Stimulated activated CD4-positive, alpha-beta T cell treated with anti-CD3 and anti-CD28 coated beads, Interleukin-4, amount 100 ng/mL, for 1 hour (primary cell): ENCODE data around the gene ARHGEF4.

Experiments used
- DNase-seq: peaks from one replicate; pipeline ENCODE4 v3.0.0-alpha.2; 2020

The ARHGEF4 gene

DNA sequence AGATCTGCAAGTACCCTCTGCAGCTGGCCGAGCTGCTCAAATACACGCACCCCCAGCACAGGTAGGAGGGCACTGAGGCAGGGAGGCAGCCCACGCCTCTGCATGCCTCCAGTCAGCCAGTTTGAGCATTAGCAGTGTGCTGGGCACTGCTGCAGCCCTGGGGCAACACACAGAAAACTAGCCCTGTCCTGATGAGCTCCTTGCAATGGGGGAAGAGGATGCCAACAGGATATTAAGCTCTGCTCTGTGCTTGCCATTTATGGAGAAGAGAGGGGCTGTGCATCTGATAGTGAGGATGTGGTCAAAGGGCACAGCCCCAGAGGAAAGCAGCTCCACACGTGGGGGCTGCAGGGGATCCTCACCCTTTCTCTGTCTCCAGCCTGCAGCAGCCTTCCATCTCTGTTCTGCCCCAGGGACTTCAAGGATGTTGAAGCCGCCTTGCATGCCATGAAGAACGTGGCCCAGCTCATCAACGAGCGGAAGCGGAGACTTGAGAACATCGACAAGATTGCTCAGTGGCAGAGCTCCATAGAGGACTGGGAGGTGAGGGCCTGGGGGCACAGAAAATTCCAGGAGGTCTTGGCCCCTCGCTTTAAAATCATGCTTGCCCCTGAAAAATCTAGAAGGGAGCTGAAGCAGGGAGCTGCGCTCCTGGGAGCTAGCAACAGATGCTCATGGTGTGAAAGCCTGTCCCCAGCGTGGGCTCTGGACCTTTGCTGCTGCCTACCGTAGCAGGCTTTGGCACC, 204.9 kb downstream of the ARHGEF4 start:
- no peak for DNase-seq

DNA sequence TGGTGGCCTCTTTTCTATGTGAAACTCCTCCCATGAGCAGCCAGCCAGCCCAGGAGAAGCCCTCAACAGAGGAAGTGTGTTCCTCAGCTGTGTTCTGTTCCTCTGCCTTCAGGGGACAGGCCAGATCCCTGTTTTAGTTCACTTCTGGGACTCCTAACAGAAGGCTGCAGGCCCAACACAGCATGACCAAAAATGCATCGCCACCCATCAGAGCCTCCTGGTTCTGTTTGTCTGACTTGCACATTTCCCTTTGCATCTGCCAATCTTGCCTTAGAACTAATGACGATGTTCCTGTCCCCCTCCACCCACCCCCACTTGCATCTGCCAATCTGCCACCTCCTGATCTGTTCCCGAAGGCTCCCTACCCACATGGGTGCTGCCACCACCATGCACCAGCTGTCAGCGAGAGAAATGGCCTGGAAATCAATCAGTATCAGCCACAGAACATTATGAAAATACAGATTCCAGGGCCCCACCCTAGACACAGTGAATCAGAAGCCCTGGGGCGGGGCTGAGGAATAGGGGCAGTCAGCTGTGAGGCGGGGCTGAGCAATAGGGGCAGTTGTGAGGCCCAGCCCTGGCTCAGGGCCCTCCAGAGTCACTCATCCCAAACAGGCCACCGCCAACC, 205.5 kb downstream of the ARHGEF4 start:
- no peak for DNase-seq

DNA sequence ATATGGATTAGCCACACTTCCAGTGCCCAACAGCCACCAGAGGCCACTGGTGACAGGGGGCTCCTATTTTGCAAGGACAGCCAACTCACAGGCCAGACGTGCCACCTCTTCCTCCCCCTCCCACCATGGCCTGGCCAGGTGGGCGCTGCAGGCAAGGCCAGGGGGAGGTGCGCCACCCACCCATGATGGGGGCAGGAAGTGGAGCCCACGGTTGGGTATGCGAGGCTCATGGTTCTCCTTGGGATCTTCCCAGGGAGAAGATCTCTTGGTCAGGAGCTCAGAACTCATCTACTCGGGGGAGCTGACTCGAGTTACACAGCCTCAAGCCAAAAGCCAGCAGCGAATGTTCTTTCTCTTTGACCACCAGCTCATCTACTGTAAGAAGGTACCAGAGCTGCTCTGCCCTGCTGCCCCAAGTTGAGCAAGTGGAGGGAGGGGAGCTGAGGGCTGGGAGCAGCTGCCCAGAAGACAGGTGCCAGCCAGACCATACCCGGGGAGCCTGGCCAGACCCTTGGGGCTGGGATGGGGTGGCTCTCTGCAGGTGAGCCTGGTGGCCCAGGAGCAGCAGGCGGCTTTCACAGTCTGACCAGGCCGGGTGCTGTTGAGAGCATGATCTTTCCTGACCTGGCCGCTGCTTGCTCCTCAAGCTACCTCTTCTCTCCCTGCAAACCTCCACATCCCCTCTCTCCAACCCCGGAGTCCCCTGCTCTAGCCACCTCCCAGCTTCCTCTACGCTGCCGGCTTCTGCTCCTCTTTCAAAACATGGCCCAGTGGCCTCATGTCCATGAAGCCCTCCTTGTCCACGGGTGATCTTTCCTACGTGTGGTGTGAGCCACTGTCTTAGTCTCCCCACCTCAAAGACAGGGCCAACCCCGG, 206.7 kb downstream of the ARHGEF4 start:
- DNase-seq = no peak

DNA sequence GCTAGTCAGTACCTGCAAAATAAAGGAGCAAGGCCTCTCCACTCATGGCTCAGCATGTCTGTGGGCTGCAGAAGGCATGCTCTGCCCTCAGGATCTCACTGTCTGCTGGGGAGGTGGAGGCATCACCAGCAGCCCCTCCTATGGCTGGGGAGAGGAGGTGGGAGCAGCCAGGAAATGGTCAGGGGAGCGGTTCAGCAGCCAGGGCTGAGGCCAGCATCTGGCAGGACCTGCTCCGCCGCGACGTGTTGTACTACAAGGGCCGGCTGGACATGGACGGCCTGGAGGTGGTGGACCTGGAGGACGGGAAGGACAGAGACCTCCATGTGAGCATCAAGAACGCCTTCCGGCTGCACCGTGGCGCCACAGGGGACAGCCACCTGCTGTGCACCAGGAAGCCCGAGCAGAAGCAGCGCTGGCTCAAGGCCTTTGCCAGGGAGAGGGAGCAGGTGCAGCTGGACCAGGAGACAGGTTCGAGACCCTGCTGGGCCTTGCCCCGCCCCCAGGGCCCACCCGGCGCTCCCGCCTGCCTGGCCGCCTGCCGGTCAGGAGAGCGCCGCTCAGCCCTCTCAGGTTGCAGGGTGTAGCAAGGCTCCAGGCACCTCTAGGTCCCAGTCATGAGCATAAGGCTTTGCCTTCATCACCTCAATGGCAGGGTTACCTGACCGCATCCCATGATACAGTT, 207.5 kb downstream of the ARHGEF4 start:
- no peak for DNase-seq

DNA sequence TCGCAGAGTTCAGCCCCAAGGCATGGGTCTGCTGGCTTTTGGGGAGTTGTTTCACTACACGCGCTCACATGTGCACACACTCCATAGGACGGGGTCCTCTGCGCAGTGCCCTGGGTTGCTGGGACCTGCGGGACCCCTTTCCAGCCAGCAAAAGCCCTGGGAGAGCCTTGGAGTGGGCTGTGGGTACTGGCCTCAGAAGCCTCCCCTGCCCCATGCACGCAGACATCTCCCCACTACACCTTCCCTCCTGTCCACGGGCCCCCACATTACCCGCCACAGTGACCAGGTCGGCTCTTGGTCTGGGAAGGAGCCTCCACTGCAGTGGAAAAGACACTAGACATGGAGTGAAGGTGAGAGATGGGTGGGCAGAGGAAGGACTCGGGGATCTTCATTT, 208.0 kb downstream of the ARHGEF4 start:
- DNase-seq = no peak

DNA sequence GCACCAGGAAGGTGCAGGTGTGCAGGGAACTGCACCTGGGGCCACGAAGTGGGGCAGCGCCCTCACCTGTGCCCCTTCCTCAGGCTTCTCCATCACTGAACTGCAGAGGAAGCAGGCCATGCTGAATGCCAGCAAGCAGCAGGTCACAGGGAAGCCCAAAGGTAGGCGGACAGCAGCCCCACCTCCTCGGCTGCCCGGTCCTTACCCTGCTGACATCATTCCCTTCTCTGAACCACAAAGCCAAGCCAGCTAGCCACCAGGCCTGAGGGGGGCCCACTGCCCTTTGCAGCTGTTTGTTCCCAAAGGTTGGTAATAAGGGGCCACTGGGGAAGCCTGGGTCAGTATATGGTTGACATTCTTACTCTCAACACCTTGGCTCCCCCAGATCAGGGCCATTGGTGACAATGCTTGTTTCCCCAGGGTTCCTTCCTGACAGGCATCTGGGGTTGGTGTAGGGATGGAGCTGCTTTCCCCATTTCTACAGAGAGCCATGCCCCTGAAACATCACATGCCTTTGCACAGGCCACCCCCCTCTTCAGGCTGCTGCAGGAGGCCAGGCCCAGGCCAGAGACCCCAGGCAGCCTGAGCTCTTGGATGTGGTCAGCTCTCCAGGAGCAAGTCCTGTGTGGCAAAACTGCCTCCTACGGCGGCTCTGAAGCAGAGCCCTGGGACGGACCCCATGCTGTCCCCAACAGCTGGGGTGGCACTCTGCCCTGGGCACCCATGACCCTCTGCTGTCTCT, 208.7 kb downstream of the ARHGEF4 start:
- no peak for DNase-seq

DNA sequence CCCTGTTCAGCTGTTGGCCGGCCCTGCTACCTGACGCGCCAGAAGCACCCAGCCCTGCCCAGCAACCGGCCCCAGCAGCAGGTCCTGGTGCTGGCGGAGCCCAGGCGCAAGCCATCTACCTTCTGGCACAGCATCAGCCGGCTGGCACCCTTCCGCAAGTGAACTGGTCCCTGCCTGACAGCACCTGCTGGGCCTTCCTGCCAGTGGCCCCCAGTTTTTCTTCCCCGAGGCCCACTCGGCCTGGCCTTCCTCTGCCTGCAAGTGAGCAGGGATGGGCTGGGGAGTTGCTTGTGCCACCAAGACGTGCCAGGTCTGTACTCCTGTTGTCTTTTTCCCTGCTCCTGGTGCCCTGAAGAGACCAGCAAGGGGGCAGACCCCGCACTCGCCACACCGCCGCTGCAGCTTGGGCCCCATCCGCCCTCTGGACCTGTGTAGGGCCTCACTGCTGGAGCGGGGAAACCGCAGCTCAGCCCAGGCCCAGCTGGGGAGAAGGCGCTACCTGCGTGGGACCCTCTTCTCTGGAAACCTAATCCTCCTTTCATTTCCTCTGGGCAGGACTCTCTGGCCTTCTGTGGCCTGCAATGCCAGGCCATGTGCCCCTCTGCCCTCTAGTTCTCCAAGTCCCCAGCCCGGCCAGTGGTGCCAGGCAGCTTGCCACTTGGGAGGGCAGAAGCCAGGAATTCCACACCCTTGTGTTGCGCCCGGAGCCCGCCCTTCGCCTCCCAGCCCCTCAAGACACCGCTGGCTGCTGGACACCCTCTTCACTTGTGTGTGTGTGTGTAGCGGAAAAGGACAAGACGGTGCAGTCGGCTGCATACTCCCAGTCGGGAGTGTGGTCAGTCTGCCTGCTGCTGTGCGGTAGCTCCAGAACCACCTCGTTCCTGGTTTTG, 209.6 kb downstream of the ARHGEF4 start:
- no peak for DNase-seq

DNA sequence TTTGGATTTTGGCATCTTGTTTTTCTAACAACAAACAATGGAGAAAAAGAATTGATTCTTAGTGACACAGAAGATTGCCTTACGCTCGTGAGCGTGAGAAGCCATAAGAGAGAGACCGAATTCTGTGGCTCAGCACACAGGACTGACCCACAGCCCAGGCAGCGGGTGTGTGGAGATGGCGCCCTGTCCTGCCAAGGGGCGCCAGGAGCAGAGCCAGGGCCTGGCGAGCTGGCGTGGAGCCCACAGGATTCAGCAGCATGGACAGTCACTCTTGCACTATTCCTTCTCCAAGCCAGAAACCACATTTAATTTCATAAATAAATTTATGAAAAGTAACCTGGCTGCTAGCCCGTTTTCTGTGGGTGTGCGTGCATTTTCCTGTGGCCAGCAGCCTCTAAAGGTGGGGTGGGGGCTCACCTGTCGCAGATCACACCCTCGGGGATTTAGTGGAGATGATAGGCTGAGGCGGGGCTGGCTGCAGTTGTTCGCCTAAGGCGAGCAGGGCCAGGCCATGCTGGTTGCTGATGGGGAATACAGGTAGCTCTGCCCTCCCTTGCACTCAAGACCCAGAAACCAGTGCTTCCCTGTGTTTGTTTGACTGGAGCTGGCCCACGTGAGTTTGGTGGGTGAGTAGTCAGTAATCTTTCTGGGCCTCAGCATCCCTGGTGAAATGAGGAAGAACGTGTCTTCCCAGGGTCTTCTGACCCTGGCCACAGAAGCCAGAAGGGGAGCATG, 210.4 kb downstream of the ARHGEF4 start:
- no peak for DNase-seq

DNA sequence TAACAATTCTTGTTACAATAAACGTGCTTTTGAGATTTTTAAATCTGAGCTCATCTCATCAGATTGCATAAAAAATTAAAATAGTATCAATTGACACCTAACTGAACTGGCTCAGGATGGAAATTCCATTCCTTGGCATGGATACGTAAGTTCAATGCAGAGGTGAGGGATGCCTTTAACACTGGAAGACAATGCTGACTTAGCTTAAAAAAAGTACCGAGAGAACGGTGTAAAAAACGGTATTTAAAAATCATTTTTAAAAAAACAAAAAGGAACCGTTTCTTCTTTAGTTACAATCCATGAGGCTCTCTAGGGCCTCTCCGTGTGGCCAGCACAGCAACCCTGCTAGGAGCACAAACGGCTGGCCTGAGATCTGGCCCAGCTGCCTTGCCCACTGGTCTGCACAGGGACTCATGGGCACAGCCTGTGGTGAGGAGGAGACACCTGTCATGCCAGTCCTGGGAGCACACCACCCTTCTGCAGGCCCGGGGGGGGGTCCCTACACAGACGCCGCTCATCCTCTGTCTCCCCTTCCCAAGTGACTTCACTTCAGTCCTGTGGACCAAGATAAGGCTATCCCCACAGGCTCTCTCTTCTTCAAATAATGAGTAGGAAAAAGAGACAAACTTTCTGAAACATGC, 211.3 kb downstream of the ARHGEF4 start:
- DNase-seq = no peak

DNA sequence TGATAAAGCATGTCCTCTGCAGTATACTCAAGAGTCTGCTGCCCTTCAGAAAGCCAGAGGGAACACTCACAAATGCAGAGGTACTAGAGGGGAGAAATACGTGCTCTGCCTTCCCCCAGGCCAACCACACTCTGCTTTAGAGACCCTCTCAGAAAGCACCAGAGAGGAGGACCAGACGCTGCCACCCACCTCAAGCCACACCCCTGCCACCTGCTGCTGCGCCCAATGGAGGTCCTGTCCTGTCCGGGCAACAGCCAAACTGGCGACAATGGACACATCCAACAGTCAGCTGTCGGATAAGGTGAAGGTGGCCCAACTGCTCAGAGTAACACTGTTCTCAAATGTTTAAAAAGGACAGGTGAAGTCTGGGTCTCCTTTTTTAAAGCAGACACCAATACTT, 211.9 kb downstream of the ARHGEF4 start:
- DNase-seq = no peak

DNA sequence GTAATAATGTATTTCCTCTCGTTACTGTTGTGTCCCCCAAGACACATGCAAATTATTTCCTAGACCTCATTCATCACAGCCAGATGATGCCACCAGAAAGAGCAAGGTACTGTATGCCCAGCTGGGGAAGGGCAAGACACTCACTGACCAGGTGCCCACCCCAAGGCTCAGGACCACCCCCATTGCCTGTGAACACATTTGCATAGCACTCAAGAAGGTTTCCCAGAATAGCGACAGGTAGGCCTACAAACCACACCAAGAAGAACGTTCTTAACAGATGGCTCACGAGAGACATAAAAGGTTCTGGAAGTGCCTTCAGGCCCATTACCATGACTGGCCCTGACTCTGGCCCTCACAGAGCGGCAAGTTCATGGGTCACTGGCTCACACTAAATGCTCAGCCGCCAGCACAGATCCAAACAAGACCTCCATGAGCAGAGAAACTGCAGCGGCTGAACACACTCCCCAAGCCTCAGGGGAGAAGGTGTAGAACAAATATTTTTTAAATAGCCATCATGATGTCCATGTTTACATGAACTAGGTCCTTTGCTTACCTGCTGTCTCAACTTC, 212.5 kb downstream of the ARHGEF4 start:
- no peak for DNase-seq

DNA sequence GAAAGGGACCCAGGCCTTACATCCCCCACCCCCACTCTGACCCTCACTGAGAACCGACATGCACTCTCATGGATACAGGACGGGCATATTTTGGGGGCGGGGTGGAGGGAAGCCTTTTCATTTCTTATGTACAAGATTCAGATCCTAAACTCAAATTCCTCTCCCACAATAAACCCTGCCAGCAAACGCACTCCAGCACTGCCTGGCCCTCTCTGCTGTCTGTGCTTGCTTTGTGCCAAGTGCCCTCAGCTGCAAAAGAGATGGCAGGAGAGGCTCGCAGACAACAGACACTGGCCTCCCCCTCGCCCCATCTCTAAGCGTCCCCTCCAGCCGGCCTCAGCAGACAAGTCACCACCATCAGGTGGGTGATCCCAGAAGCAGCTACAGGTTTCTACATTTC, 214.2 kb downstream of the ARHGEF4 start:
- no peak for DNase-seq

DNA sequence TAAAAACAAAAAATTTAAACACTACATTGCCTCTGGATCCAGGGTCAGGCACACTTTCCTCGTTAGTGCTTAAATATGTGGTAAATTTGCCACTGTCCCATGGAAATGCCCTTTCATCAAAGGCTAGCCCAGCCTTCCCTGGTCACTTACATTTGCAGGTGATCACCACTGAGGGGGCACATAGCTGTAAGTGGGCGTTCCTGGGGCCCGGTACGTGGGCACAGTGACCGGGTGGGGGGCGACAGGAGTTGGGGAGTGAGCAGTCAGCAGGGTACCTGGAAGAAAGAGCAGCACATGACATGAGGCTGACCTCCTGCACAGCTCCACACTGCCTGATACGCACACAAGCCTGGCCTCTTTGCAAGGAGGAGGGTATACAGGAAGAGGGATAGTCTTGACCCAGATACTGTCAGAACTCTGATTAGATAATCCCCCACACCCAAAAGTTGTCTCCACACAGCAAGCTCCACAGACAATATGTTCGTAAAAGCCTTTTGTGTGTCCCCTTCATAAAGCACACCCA, 216.1 kb downstream of the ARHGEF4 start:
- DNase-seq = no peak

DNA sequence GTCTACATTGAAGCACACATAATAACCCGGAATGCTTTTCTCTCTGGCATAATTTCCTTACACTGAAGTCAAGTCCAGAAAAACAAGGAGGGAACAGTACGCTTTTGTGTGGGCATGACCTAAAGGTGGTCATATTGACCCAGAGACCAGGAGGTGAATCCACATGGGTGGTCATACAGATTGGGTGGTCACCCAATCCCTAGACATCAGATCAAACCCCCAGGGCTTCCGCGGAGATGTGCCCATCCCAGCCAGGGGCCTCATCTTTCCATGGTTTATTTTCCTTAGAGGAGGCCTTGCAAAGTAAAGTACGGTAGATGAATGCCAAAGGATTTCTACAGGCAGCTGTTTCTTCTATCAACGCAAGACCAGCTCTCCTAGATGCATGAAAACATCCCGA, 217.8 kb downstream of the ARHGEF4 start:
- no peak for DNase-seq

DNA sequence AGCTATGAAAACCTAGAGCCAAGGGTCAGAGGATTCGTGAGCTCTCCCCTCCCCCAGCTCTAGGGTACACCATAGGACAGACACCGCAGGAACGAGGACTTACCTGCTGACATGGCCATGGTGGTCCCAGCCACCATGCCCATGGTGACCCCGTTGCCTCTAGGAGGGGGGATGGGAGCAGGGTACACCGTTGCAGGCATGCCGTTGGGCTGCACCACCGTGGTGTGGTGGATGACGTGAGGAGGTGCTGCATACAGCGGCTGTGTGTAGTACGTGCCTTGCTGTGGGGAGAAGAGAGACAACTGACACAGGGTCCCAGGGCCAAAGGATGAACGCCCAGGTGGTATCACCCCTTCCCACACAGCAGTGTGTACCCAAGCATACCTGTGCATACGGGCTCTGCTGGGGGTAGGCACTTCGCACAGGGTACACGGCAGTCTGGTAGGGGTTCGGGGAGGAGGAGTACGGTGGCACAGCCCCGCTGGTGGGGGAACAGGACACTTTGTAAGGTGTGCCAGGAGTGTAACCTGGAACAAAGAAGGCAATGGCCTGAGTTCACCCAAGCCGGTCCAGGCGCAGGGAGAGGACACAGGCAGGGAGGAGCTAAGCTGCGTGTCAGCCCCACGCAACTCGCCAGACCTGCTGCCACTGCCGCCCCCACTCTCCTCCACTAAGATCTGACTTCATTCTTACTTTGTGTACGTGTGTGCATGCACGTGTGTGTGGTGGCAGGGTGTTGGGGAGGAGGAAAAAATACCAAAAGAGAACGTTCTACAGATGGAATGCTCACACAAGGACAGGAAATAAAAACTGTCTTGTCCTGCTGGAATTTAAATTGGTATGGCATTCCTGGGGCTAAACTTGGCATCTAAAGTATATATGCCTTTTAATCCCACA, 218.7 kb downstream of the ARHGEF4 start:
- DNase-seq = no peak

DNA sequence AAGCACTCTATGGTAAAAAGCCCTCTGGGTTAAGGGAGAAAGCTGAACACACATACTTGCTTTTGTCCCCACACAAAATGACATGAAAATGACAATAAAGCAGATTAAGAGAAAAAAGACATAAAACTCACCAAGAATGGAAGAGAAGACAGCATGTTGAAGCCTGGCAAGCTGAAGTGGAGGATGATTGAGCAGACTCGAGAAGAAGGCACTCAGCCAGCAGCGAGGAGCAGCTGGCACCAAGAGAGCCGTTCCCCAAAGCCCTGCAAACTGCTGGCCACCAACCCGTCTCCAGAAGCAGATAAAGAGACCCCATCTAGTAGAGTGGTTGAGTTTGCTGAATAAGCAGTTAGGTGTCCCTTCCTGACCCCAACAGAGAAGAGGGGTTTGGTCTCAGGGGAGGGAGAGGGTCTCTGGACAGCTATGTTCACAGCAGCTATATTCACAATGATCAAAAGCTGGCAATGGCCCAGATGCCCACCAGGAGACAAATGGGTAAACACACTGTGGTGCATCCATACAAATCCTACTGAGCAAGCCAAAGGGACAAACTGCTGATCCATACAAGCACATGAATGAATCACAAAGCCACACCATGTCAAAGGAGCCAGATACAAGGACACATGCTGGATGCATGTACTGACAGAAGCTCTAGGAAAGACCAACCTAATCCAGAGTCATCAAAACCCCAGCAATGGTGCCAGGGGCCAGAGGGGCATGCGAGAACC, 219.7 kb downstream of the ARHGEF4 start:
- no peak for DNase-seq

DNA sequence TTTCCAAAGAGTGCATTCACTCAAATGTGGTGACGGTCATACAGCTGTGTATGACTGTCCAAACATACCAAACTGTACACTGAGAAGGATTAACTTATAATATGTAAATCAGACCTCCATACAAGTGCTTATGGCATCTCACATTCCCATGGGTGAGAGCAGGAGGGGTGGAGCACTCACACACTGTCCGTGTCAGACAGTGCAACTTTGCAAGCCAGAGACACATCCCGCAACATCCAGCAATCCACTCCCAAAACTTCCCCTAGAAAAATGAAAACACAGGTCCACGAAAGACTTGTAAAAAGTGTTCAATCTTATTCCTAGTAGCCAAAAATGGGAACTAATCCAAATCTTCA, 220.2 kb downstream of the ARHGEF4 start:
- no peak for DNase-seq
